K562 (cell line): ENCODE data around the gene RYR1. TPM values are rescaled to one million over a fixed set of nuclear protein-coding genes. Genes with fewer than 3 reads are reported as not detected.

Experiments used
- BACH1 ChIP-seq: fragments of 200-800 bp; sonication (Bioruptor generic); IDR thresholded peaks from 2 replicates; pipeline ENCODE4 v1.6.1; 2016; ENCODE audit warnings: missing genetic modification characterization, missing compliant biosample characterization
- EP300 ChIP-seq: IDR thresholded peaks from 2 replicates; pipeline ENCODE4 v1.6.1; 2012; ENCODE audit warnings: low read length, improper control_type of control experiment
- GABPB1 ChIP-seq: sonication (generic); formaldehyde crosslinking; IDR thresholded peaks from 2 replicates; pipeline ENCODE4 v1.8.0; 2022; ENCODE audit warnings: mild to moderate bottlenecking, missing genetic modification reagents
- JUNB ChIP-seq: fragments of 450-650 bp; formaldehyde crosslinking; conservative IDR thresholded peaks from 2 replicates; pipeline ENCODE4 v1.4.0; 2020; ENCODE audit warnings: mild to moderate bottlenecking
- NFE2L1 ChIP-seq: fragments of 450-650 bp; IDR thresholded peaks from 2 replicates; pipeline ENCODE4 v1.6.1; 2016; ENCODE audit warnings: missing genetic modification characterization, low read depth, mild to moderate bottlenecking, missing compliant biosample characterization, moderate library complexity, borderline replicate concordance
- NFXL1 ChIP-seq: fragments of 450-650 bp; formaldehyde crosslinking; IDR thresholded peaks from 2 replicates; pipeline ENCODE4 v1.4.0; 2021; ENCODE audit warnings: mild to moderate bottlenecking
- NONO ChIP-seq, 2 experiments: fragments of 200-400 bp in 1 of 2; fragments of 450-650 bp in 1 of 2; formaldehyde crosslinking in 1 of 2; IDR thresholded peaks; 2 replicates each; pipeline ENCODE4 v1.6.1; 2017; ENCODE audit warnings: low read depth in 2 of 2, mild to moderate bottlenecking in 2 of 2, moderate library complexity in 2 of 2, low read length in 1 of 2
- POLR2AphosphoS5 ChIP-seq: IDR thresholded peaks from 2 replicates; pipeline ENCODE4 v1.6.1; 2011; ENCODE audit warnings: mild to moderate bottlenecking, low read depth, low read length, moderate library complexity; ENCODE audit not compliant: control insufficient read depth, insufficient read depth
- POLR2H ChIP-seq: IDR thresholded peaks from 2 replicates; pipeline ENCODE4 v1.6.1; 2016; ENCODE audit warnings: missing genetic modification characterization, low read depth, mild to moderate bottlenecking, control low read depth, missing compliant biosample characterization, moderate library complexity
- PTRF ChIP-seq: fragments of 450-650 bp; IDR thresholded peaks from 2 replicates; pipeline ENCODE4 v1.6.1; 2016; ENCODE audit warnings: mild to moderate bottlenecking, missing genetic modification characterization, missing compliant biosample characterization
- RUNX1 ChIP-seq: sonication (generic); IDR thresholded peaks from 2 replicates; pipeline ENCODE4 v1.6.1; 2016; ENCODE audit warnings: antibody characterized with exemption, low read depth
- SMAD1 ChIP-seq: fragments of 150-350 bp; IDR thresholded peaks from 2 replicates; pipeline ENCODE4 v1.6.1; 2014; ENCODE audit warnings: low read length, low read depth; ENCODE audit not compliant: partially characterized antibody
- SMARCA4 ChIP-seq: fragments of 450-650 bp; IDR thresholded peaks from 2 replicates; pipeline ENCODE4 v1.6.1; 2016
- SUPT5H ChIP-seq: fragments of 450-650 bp; IDR thresholded peaks from 2 replicates; pipeline ENCODE4 v1.6.1; 2016
- TARDBP ChIP-seq: fragments of 450-650 bp; IDR thresholded peaks from 2 replicates; pipeline ENCODE4 v1.6.1; 2016
- TEAD2 ChIP-seq: fragments of 450-650 bp; IDR thresholded peaks from 2 replicates; pipeline ENCODE4 v1.6.1; 2016; ENCODE audit warnings: missing genetic modification characterization, control low read depth, missing compliant biosample characterization
- TGIF2 ChIP-seq: sonication (generic); formaldehyde crosslinking; IDR thresholded peaks from 2 replicates; pipeline ENCODE4 v1.8.1; 2022; ENCODE audit warnings: mild to moderate bottlenecking, missing genetic modification reagents, moderate library complexity
- TRIM24 ChIP-seq, 2 experiments: fragments of 450-650 bp; IDR thresholded peaks; 2 replicates each; pipeline ENCODE4 v1.6.1; 2016
- WHSC1 ChIP-seq: IDR thresholded peaks from one replicate; pipeline ENCODE4 v1.6.1; 2012; ENCODE audit warnings: low read length, control low read depth, inconsistent platforms
- ZBTB17 ChIP-seq: fragments of 450-650 bp; formaldehyde crosslinking; IDR thresholded peaks from 2 replicates; pipeline ENCODE4 v1.4.0; 2020; ENCODE audit warnings: mild to moderate bottlenecking
- ZKSCAN3 ChIP-seq: fragments of 250-450 bp; sonication (Bioruptor Pico); IDR thresholded peaks from 2 replicates; pipeline ENCODE4 v1.4.0; 2020
- ZNF146 ChIP-seq: IDR thresholded peaks from one replicate; pipeline ENCODE4 v1.6.1; 2018; ENCODE audit warnings: missing compliant biosample characterization; ENCODE audit not compliant: unreplicated experiment
- ZNF232 ChIP-seq: sonication (generic); formaldehyde crosslinking; IDR thresholded peaks from 2 replicates; pipeline ENCODE4 v1.8.0; 2022; ENCODE audit warnings: mild to moderate bottlenecking, missing genetic modification reagents
- ZNF57 ChIP-seq: fragments of 450-650 bp; formaldehyde crosslinking; IDR thresholded peaks from 2 replicates; pipeline ENCODE4 v1.4.0; 2020; ENCODE audit warnings: mild to moderate bottlenecking, moderate library complexity
- ZNF644 ChIP-seq: fragments of 200-800 bp; sonication (Bioruptor generic); IDR thresholded peaks from 2 replicates; pipeline ENCODE4 v1.6.1; 2016; ENCODE audit warnings: low read depth, missing genetic modification characterization, missing compliant biosample characterization
- polyA plus RNA-seq, 8 experiments: library from polyadenylated mRNA; depleted of rRNA in 4 of 8; stranded (reverse) in 5 of 8; unstranded in 3 of 8; fragments of >200 nt; fragmentation: Nextera tagmentation in 2 of 8; fragmentation: Illumina TruSeq in 1 of 8; extraction: Ambion mirVana in 2 of 8; extraction: Trizol in 1 of 8; gene quantifications; 2 replicates each; pipeline versions ENCODE4 v1.2.1 to v1.2.3, GENCODE V29; 2011 to 2014; ENCODE audit warnings: inconsistent platforms in 1 of 8, missing spikeins in 1 of 8
- total RNA-seq, 7 experiments: library from RNA; depleted of rRNA in 6 of 7; stranded (reverse); fragments of >200 nt in 6 of 7; fragmentation: Illumina TruSeq in 2 of 7; extraction: Trizol in 2 of 7; gene quantifications; 2 replicates each; pipeline versions ENCODE4 v1.2.1 to v1.2.3, GENCODE V29; 2011 to 2021; ENCODE audit warnings: low replicate concordance in 1 of 7
- TF ChIP-seq, protein P1 (sequence below), 2 experiments: IDR thresholded peaks; 2 replicates each; pipeline ENCODE4 v1.6.1; 2011; ENCODE audit warnings: borderline replicate concordance in 1 of 2, control low read depth in 1 of 2, low read depth in 1 of 2, low read length in 1 of 2, mild to moderate bottlenecking in 1 of 2, mixed read lengths in 1 of 2, moderate library complexity in 1 of 2; ENCODE audit not compliant: insufficient read depth in 1 of 2, insufficient read length in 1 of 2, poor library complexity in 1 of 2, severe bottlenecking in 1 of 2; ENCODE audit errors: extremely low read depth in 1 of 2
- TF ChIP-seq, protein P2 (sequence below): fragments of 250-450 bp; sonication (Bioruptor Pico); IDR thresholded peaks from 2 replicates; pipeline ENCODE4 v1.8.0; 2022; ENCODE audit warnings: inconsistent platforms
- TF ChIP-seq, protein P3 (sequence below): sonication (generic); formaldehyde crosslinking; IDR thresholded peaks from 2 replicates; pipeline ENCODE4 v1.8.0; 2022; ENCODE audit warnings: missing genetic modification reagents, mild to moderate bottlenecking, borderline replicate concordance

RYR1 gene
- total and polyA plus RNA-seq, 9 of the 15 experiments (the other 6 are each of a cell fraction or from before 2014, with no cell fraction given): 0.11 to 7.4 (median 3.7) TPM

DNA sequence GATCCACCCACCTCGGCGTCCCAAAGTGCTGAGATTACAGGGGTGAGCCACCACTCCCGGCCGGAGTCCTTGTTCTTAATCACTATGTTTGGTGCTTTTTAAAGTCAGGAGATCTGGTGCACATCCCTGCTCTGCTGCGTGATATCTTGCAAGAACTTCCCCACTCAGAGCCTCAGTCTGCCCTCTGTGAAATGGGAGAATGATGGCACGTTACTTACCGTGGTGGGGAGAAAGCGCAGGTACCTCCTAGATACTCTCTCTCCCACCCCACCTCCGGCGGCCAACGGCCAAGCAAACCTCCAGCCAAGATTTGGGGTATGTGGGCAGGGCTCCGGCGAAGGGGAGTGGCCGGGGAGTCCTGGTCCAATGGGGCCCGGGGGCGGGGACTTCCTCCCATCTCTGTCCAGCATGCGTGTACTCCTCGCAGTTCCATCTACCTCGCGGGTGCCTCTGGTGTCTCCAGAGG, at the start of gene RYR1 (continued):
- TF ChIP-seq JUNB (CRISPR knock-in tag) (no peak), TGIF2 (CRISPR knock-in tag) (no peak), ZBTB17 (CRISPR knock-in tag) (no peak), POLR2AphosphoS5 (no peak), NFE2L1 (tag) (no peak), ZNF57 (CRISPR knock-in tag) (no peak), SUPT5H (no peak), BACH1 (tag) (no peak), WHSC1 (no peak), ZKSCAN3 (CRISPR knock-in tag) (no peak), GABPB1 (0 out of 2 replicates have a peak, but pooled peaks have one; percentile 28), ZNF146 (CRISPR knock-in tag) (peak; percentile 65), NFXL1 (CRISPR knock-in tag) (no peak), ZNF232 (CRISPR knock-in tag) (no peak), PTRF (no peak), POLR2H (tag) (no peak), NONO (IDR thresholded peaks at IDR 0.05; ENCODE audit: low read depth in 2 of 2, low read length in 1 of 2) (no peak), SMARCA4 (no peak), ZNF644 (tag) (no peak), RUNX1 (no peak), TRIM24 (IDR thresholded peaks at IDR 0.05) (no peak), TEAD2 (tag) (no peak), EP300 (no peak), SMAD1 (no peak), TARDBP (no peak)
- TF ChIP-seq, protein P1, sequence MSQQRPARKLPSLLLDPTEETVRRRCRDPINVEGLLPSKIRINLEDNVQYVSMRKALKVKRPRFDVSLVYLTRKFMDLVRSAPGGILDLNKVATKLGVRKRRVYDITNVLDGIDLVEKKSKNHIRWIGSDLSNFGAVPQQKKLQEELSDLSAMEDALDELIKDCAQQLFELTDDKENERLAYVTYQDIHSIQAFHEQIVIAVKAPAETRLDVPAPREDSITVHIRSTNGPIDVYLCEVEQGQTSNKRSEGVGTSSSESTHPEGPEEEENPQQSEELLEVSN (IDR thresholded peaks at IDR 0.05; ENCODE audit: borderline replicate concordance in 1 of 2, extremely low read depth in 1 of 2, insufficient read depth in 1 of 2, insufficient read length in 1 of 2, low read depth in 1 of 2, low read length in 1 of 2, poor library complexity in 1 of 2, severe bottlenecking in 1 of 2): peak in 1 of 2 experiments; percentile 65
- TF ChIP-seq, protein P2, sequence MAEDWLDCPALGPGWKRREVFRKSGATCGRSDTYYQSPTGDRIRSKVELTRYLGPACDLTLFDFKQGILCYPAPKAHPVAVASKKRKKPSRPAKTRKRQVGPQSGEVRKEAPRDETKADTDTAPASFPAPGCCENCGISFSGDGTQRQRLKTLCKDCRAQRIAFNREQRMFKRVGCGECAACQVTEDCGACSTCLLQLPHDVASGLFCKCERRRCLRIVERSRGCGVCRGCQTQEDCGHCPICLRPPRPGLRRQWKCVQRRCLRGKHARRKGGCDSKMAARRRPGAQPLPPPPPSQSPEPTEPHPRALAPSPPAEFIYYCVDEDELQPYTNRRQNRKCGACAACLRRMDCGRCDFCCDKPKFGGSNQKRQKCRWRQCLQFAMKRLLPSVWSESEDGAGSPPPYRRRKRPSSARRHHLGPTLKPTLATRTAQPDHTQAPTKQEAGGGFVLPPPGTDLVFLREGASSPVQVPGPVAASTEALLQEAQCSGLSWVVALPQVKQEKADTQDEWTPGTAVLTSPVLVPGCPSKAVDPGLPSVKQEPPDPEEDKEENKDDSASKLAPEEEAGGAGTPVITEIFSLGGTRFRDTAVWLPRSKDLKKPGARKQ: no peak
- TF ChIP-seq, protein P3, sequence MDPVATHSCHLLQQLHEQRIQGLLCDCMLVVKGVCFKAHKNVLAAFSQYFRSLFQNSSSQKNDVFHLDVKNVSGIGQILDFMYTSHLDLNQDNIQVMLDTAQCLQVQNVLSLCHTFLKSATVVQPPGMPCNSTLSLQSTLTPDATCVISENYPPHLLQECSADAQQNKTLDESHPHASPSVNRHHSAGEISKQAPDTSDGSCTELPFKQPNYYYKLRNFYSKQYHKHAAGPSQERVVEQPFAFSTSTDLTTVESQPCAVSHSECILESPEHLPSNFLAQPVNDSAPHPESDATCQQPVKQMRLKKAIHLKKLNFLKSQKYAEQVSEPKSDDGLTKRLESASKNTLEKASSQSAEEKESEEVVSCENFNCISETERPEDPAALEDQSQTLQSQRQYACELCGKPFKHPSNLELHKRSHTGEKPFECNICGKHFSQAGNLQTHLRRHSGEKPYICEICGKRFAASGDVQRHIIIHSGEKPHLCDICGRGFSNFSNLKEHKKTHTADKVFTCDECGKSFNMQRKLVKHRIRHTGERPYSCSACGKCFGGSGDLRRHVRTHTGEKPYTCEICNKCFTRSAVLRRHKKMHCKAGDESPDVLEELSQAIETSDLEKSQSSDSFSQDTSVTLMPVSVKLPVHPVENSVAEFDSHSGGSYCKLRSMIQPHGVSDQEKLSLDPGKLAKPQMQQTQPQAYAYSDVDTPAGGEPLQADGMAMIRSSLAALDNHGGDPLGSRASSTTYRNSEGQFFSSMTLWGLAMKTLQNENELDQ (CRISPR knock-in tag): no peak
